ENCODE results near the gene USP36.

Gene USP36

GRCh38 chr17:78785011-78785662 lies 55.5 kb downstream of the USP36 start:
- in situ Hi-C loops (cut with HindIII; ENCODE audit: low sequenced_read_pairs) = no loop called here
- DNase-seq (ENCODE audit: low read depth, low spot score) = no peak
- H3K4me3 ChIP-seq (ENCODE audit: low read depth, low read length) = no peak overlapping the region
- no peak for TF ChIP-seq CTCF (IDR thresholded peaks at IDR 0.05; ENCODE audit: low read depth, low read length)

GRCh38 chr17:78784352-78784751 lies 56.3 kb downstream of the USP36 start:
- no peak for DNase-seq (ENCODE audit: low read depth, low spot score)
- no peak overlapping the region for H3K4me3 ChIP-seq (ENCODE audit: low read depth, low read length)
- in situ Hi-C loops (cut with HindIII; ENCODE audit: low sequenced_read_pairs) = no loop called here
- TF ChIP-seq CTCF (IDR thresholded peaks at IDR 0.05; ENCODE audit: low read depth, low read length) = no peak

- no peak for DNase-seq (ENCODE audit: low read depth, low spot score)
- in situ Hi-C loops (cut with HindIII; ENCODE audit: low sequenced_read_pairs) = no loop called here
These were observed 56.8 kb downstream of the USP36 start for GRCh38 chr17:78783711-78784324.

GRCh38 chr17:78781893-78782304 lies 58.7 kb downstream of the USP36 start, which contains the start of gene CYTH1:
CYTH1 (minus strand) TSS chr17:78782273; CDS start chr17:78782223, 50 bp downstream.
- no peak for DNase-seq (ENCODE audit: low read depth, low spot score)
- TF ChIP-seq CTCF (IDR thresholded peaks at IDR 0.05; ENCODE audit: low read depth, low read length) = no peak
- peak within 1 kb of the TSS; percentile 68 for H3K4me3 ChIP-seq (ENCODE audit: low read depth, low read length)
- in situ Hi-C loops (cut with HindIII; ENCODE audit: low sequenced_read_pairs) = no loop called here

More at GRCh38 chr17:78783711-78784324, 56.8 kb downstream of the USP36 start:
- no peak for TF ChIP-seq CTCF (IDR thresholded peaks at IDR 0.05; ENCODE audit: low read depth, low read length)
- no peak overlapping the region for H3K4me3 ChIP-seq (ENCODE audit: low read depth, low read length)

DNA sequence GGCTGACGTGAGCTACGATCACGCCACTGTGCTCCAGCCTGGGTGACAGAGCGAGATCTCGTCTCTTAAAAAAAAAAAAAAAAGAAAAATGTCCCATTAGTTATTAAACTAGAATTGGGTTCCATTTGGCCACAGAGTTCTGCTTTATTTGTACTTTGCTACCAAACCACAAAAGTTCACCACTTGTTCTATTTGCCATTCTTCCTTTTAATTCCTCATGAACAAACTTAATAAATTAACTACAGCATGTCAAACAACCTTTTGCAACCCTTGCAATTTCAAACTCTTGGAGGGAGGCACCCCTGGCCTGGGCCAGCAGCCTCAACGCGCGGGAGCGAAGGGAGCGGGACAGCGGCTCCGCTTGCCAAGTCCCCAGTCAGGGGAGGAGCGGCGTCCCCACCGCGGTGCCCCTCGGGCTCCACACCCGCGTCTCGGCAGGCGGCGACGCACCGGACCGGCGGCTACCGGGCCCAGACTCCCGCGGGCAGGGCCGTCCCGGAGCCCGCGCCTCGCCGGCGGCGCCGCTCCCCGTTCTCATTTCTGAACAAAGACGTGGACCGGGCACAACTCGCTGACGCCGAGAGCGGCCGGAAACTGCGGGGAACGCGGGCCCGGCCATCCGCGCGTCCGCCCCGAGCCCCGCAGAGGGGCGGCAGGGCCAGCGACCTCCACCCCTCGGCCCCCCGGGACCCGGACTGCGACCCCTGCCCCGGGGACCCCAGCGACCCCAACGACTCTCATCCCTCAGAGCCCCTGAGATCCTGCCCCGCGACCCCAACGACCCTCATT lies 59.3 kb downstream of the USP36 start:
- no peak for DNase-seq (ENCODE audit: low read depth, low spot score)
- peak overlapping the region; percentile 68 for H3K4me3 ChIP-seq (ENCODE audit: low read depth, low read length)
- no peak for TF ChIP-seq CTCF (IDR thresholded peaks at IDR 0.05; ENCODE audit: low read depth, low read length)
- in situ Hi-C loops (cut with HindIII; ENCODE audit: low sequenced_read_pairs) = no loop called here

DNA sequence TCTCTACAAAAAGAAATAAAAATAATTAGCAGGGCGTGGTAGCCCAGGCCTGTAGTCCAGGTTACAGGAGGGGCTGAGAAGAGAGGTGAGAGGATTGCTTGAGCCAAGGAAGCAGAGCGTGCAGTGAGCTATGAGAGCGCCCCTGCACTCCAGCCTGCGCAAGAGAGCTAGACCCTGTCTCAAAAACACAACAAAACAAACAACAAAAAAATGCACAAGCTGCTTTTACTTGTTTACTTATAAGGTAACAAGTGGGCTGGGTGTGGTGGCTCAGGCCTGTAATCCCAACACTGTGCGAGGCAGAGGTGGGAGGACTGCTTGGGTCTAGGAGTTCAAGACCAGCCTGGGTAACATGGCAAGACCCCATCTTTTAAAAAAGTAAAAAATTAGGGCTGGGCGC lies 60.3 kb downstream of the USP36 start:
- no peak for TF ChIP-seq CTCF (IDR thresholded peaks at IDR 0.05; ENCODE audit: low read depth, low read length)
- DNase-seq (ENCODE audit: low read depth, low spot score) = no peak
- in situ Hi-C loops (cut with HindIII; ENCODE audit: low sequenced_read_pairs) = no loop called here
- no peak overlapping the region for H3K4me3 ChIP-seq (ENCODE audit: low read depth, low read length)
